H1 (cell line): ENCODE data around the gene CNIH3. TPM values are rescaled to one million over a fixed set of nuclear protein-coding genes. Genes with fewer than 3 reads are reported as not detected.

Source experiments
- polyA plus RNA-seq, 7 experiments: library from polyadenylated mRNA; depleted of rRNA in 3 of 7; stranded (reverse) in 5 of 7; unstranded in 2 of 7; fragments of >200 nt in 5 of 7; fragments of 200-250 nt in 2 of 7; gene quantifications; 1 replicate in 5 of 7; 2 replicates in 1 of 7; 4 replicates in 1 of 7; pipeline versions ENCODE4 v1.2.1 to v1.2.3, GENCODE V29; 2011 to 2013; ENCODE audit warnings: missing spikeins in 2 of 7, mixed read lengths in 2 of 7
- total RNA-seq: library from RNA; stranded (reverse); fragmentation: NEBNext Ultra II Directional; extraction: Animal tissue kit (Norgen Biotek cat#: 25700); gene quantifications from 2 replicates; pipeline ENCODE4 v1.2.1, GENCODE V29; 2021
- TF ChIP-seq, protein P1 (sequence below), 3 experiments: IDR thresholded peaks; 1 replicate in 2 of 3; 2 replicates in 1 of 3; pipeline versions ENCODE4 v1.5.1 to v1.6.1; 2011; ENCODE audit warnings: low read length in 3 of 3, mild to moderate bottlenecking in 3 of 3, inconsistent platforms in 2 of 3, low read depth in 1 of 3, moderate library complexity in 1 of 3; ENCODE audit not compliant: insufficient read depth in 1 of 3; ENCODE audit errors: control extremely low read depth in 1 of 3

CNIH3 gene
- total and polyA plus RNA-seq, 2 of the 8 experiments (the other 6 are each of a cell fraction or from before 2014, with no cell fraction given), result 3.7 to 5.6 TPM

DNA sequence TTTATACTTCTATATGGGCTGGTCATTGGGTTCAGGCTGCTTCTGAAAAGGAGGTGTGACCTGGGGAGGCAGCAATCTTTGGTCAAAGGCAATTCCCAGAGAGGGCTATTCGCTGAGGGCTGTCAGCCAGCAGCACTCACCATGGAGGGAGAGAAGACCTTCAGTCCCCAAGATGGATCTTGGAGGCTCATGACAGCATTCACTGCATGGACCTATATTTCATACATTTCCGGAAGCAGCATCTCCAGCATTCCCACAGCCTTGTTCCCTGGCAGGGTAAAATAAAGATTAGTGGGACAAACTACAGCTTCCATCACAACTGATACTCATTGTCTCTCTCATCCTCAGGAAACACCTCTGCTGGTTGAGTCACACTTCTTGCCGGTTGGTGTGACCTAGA, 146.6 kb downstream of the CNIH3 start (continued):
- TF ChIP-seq, protein P1, sequence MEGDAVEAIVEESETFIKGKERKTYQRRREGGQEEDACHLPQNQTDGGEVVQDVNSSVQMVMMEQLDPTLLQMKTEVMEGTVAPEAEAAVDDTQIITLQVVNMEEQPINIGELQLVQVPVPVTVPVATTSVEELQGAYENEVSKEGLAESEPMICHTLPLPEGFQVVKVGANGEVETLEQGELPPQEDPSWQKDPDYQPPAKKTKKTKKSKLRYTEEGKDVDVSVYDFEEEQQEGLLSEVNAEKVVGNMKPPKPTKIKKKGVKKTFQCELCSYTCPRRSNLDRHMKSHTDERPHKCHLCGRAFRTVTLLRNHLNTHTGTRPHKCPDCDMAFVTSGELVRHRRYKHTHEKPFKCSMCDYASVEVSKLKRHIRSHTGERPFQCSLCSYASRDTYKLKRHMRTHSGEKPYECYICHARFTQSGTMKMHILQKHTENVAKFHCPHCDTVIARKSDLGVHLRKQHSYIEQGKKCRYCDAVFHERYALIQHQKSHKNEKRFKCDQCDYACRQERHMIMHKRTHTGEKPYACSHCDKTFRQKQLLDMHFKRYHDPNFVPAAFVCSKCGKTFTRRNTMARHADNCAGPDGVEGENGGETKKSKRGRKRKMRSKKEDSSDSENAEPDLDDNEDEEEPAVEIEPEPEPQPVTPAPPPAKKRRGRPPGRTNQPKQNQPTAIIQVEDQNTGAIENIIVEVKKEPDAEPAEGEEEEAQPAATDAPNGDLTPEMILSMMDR (IDR thresholded peaks at IDR 0.05; ENCODE audit: control extremely low read depth in 1 of 3, insufficient read depth in 1 of 3, low read depth in 1 of 3, low read length in 3 of 3), result no peak
